Mononuclear cell (primary cell): ENCODE results near the gene CETP. TPM values are rescaled to one million over a fixed set of nuclear protein-coding genes. Genes with fewer than 3 reads are reported as not detected.

Experiments used
- H3K27me3 ChIP-seq: 2 replicates; pipeline ENCODE4 v1.6.0; 2011; ENCODE audit warnings: low read length, control low read depth; ENCODE audit not compliant: insufficient read depth
- H3K4me1 ChIP-seq: 2 replicates; pipeline ENCODE4 v1.5.1; 2011; ENCODE audit warnings: mild to moderate bottlenecking, low read length, control low read depth; ENCODE audit not compliant: insufficient read depth
- H3K4me3 ChIP-seq: 2 replicates; pipeline ENCODE4 v1.5.1; 2011; ENCODE audit warnings: mild to moderate bottlenecking, low read length, moderate library complexity
- H3K9me3 ChIP-seq: 2 replicates; pipeline ENCODE4 v1.5.1; 2011; ENCODE audit warnings: low read depth, mild to moderate bottlenecking, control low read depth, low read length
- total RNA-seq: library from RNA; depleted of rRNA; stranded (reverse); fragments of >200 nt; gene quantifications from one replicate; pipeline ENCODE4 v1.2.3, GENCODE V29; 2012

The CETP gene, protein sequence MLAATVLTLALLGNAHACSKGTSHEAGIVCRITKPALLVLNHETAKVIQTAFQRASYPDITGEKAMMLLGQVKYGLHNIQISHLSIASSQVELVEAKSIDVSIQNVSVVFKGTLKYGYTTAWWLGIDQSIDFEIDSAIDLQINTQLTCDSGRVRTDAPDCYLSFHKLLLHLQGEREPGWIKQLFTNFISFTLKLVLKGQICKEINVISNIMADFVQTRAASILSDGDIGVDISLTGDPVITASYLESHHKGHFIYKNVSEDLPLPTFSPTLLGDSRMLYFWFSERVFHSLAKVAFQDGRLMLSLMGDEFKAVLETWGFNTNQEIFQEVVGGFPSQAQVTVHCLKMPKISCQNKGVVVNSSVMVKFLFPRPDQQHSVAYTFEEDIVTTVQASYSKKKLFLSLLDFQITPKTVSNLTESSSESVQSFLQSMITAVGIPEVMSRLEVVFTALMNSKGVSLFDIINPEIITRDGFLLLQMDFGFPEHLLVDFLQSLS
- total RNA-seq, result 0.52 TPM

DNA sequence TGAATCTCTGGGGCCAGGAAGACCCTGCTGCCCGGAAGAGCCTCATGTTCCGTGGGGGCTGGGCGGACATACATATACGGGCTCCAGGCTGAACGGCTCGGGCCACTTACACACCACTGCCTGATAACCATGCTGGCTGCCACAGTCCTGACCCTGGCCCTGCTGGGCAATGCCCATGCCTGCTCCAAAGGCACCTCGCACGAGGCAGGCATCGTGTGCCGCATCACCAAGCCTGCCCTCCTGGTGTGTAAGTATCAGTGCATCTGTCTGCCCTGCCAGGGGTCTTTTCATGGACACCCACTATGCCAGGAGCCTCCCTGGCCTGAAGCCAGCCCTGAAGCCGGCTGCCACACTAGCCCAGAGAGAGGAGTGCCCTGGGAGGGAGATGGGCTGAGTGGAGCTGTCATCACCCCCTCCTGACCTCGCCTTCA is at the start of gene CETP:
CETP (plus strand) TSS at position 100 of the 431 bp plus-strand sequence; CDS start at position 130, 30 bp downstream.
- peaks cover 39% of the 10 kb centered on the region for H3K4me1 ChIP-seq
- no peaks in the 10 kb centered on the region for H3K9me3 ChIP-seq
- H3K4me3 ChIP-seq, result no peak within 1 kb of the TSS
- no peaks in the 10 kb centered on the region for H3K27me3 ChIP-seq

DNA sequence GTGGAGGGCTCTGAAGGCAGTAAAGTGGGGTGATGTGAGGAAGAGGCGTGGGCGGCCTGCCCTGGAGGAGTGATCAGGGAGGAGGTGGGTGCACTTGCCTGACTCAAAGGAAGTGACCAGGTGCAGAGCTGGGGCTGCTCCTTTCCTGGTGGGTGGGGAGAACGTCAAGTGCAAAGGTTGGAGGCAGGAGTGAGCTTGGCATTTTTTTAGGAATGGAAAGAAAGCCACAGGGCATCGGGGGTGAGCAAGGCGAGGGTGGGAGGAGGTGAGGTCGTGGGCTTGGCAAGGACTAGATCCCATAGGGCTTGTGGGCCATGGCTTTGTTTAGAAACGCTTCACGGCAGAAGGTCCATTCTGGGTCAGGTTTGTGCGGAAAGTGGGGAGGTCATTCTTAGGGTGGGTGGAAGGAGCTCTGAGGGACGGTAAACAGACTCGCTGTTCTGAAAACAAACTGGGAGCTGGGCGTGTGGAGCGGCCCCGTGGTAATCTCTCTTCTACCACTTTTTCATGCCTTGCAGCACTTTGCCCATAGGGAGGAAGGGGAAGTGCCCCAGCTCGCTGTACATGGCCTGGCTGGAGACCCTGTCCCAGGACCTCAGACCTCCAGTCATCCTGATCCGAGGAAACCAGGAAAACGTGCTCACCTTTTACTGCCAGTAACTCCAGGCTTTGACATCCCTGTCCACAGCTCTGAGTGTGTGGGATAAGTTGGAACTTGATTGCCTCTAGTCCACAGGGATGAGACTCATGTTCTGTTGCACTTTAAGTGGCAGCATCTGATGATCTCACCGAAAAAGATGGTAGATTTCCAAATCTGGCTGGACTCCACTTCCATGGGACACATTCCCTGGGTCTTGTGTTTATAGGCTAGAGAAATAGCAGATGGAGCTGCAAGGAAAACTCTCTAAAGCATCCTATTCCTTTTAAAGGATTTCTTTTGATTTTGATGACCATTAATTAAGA is 48.7 kb upstream of the CETP start:
- Histone ChIP-seq H3K4me1 (peaks cover 65% of the 10 kb centered on the region), H3K4me3 (no peak overlapping the region), H3K9me3 (no peaks in the 10 kb centered on the region), H3K27me3 (no peaks in the 10 kb centered on the region)

DNA sequence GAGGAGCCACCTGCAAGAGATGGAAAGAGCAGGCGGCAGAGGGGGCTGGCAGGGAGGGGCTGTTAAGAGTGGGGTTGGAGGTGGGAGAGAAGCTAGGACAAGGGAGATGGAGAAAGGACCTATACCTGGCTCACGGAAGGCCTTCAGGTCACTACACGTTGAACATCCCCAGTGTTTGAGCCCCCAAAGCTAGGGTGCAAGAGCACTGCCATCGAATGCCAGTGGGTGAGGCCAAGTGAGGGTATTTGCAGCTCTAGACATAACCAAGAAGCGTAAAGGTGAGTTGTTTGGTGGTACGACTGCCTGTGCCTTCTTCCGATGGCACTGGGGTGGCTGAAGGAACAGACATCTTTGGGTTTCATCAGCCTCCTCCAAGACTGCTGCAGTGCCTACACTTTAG is 46.9 kb upstream of the CETP start:
- Histone ChIP-seq H3K4me1 (peaks cover 68% of the 10 kb centered on the region), H3K27me3 (no peaks in the 10 kb centered on the region), H3K9me3 (no peaks in the 10 kb centered on the region), H3K4me3 (no peak overlapping the region)

- no peaks in the 10 kb centered on the region for H3K9me3 ChIP-seq
- H3K4me1 ChIP-seq, result peaks cover 68% of the 10 kb centered on the region
Observed at GRCh38 chr16:56915336-56916119, 46.2 kb upstream of the CETP start.

GRCh38 chr16:56916571-56917403 is 45.0 kb upstream of the CETP start:
- no peaks in the 10 kb centered on the region for H3K9me3 ChIP-seq
- H3K27me3 ChIP-seq, result no peaks in the 10 kb centered on the region
- H3K4me1 ChIP-seq, result peaks cover 58% of the 10 kb centered on the region
- no peak overlapping the region for H3K4me3 ChIP-seq

More at GRCh38 chr16:56915336-56916119, 46.2 kb upstream of the CETP start:
- Histone ChIP-seq H3K27me3 (no peaks in the 10 kb centered on the region), H3K4me3 (no peak overlapping the region)

DNA sequence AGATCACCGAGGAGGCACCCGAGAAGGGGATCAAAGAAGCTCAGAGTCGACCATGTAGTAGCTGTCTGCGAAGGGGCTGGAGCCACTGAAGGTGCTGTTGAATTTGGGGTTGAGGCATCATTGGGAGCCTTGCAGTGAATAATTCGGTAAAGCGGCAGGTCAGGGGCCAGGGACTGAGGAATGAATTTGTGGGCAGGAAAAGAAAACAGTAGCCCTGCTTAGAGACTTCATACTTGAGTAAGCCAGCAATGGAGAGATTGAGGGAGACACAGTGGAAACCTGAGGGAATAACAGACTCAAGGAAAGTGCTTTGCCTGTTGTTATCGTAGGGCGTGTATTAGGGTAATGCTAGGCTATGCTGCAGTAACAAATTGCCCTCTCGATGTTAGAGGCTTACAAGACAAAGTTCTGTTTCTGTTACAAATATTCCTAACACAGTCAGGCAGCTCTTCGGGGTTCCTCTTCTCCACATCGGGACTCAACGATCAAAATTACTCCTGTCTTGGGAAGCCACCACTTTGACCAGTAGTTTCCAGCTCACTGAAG is 43.2 kb upstream of the CETP start:
- no peak overlapping the region for H3K4me3 ChIP-seq
- no peaks in the 10 kb centered on the region for H3K9me3 ChIP-seq
- H3K27me3 ChIP-seq, result no peaks in the 10 kb centered on the region
- H3K4me1 ChIP-seq, result peaks cover 40% of the 10 kb centered on the region

- H3K4me1 ChIP-seq, result peaks cover 43% of the 10 kb centered on the region
- no peaks in the 10 kb centered on the region for H3K9me3 ChIP-seq
- H3K27me3 ChIP-seq, result no peaks in the 10 kb centered on the region
- H3K4me3 ChIP-seq, result no peak overlapping the region
Observed at GRCh38 chr16:56919099-56919800, 42.5 kb upstream of the CETP start.

GRCh38 chr16:56921571-56921970 is 40.2 kb upstream of the CETP start:
- H3K4me1 ChIP-seq, result peaks cover 44% of the 10 kb centered on the region
- no peak overlapping the region for H3K4me3 ChIP-seq
- no peaks in the 10 kb centered on the region for H3K27me3 ChIP-seq
- H3K9me3 ChIP-seq, result no peaks in the 10 kb centered on the region

- Histone ChIP-seq H3K9me3 (no peaks in the 10 kb centered on the region), H3K27me3 (no peaks in the 10 kb centered on the region), H3K4me3 (no peak overlapping the region), H3K4me1 (peaks cover 24% of the 10 kb centered on the region)
Observed at GRCh38 chr16:56923481-56924091, 38.2 kb upstream of the CETP start.

GRCh38 chr16:56927471-56927870 is 34.3 kb upstream of the CETP start:
- H3K4me1 ChIP-seq, result peaks cover 26% of the 10 kb centered on the region
- H3K9me3 ChIP-seq, result no peaks in the 10 kb centered on the region
- H3K27me3 ChIP-seq, result no peaks in the 10 kb centered on the region
- no peak overlapping the region for H3K4me3 ChIP-seq

DNA sequence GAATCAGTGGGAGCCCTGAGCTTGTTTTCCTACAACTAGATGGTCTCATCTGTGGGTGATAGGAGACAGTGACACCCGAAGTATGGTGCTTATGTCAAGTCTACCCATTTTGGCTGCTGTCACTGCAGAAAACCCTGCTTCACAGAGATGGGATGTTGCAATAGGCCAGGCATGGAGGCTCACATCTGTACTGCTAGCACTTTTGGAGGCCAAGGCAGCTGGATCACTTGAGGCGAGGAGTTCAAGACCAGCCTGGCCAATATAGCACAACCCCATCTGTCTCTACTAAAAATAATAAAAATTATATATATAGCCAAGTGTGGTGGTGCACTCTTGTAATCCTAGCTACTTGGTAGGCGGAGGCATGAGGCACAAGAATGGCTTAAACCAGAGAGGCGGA is 32.1 kb upstream of the CETP start:
- peaks cover 33% of the 10 kb centered on the region for H3K4me1 ChIP-seq
- H3K4me3 ChIP-seq, result no peak overlapping the region
- no peaks in the 10 kb centered on the region for H3K27me3 ChIP-seq
- H3K9me3 ChIP-seq, result no peaks in the 10 kb centered on the region

- Histone ChIP-seq H3K27me3 (no peaks in the 10 kb centered on the region), H3K4me1 (peaks cover 35% of the 10 kb centered on the region), H3K9me3 (no peaks in the 10 kb centered on the region), H3K4me3 (no peak overlapping the region)
Observed at GRCh38 chr16:56930486-56931270, 31.1 kb upstream of the CETP start.
